Epidermal melanocyte (primary cell): ENCODE data around the gene SCCPDH.
"Not testable (repeated sequence)": the region's sequence is repeated elsewhere in the genome, so short reads cannot be mapped to it uniquely, and the experiment has no call there.

ENCODE experiments used
- DNase-seq: peaks from one replicate; pipeline ENCODE4 v3.0.0; 2011; ENCODE audit warnings: low spot score; ENCODE audit not compliant: insufficient read length

SCCPDH gene

GRCh38 chr1:246798606-246799496 is 74.6 kb downstream of the SCCPDH start:
- DNase-seq, result no peak

- DNase-seq, result no peak
Measured at GRCh38 chr1:246800356-246800755, 76.1 kb downstream of the SCCPDH start.

GRCh38 chr1:246800756-246801155 is 76.5 kb downstream of the SCCPDH start:
- DNase-seq, result no peak

- no peak for DNase-seq
Measured at GRCh38 chr1:246801241-246802020, 77.2 kb downstream of the SCCPDH start.

GRCh38 chr1:246803373-246803772 is 79.2 kb downstream of the SCCPDH start:
- DNase-seq, result no peak

GRCh38 chr1:246803883-246804282 is 79.7 kb downstream of the SCCPDH start:
- no peak for DNase-seq

GRCh38 chr1:246805135-246805716 is 81.0 kb downstream of the SCCPDH start:
- no peak for DNase-seq

- no peak for DNase-seq
Measured at GRCh38 chr1:246809473-246809872, 85.3 kb downstream of the SCCPDH start.

GRCh38 chr1:246811985-246812384 is 87.8 kb downstream of the SCCPDH start:
- DNase-seq, result no peak

- DNase-seq, result not testable (repeated sequence)
Measured at GRCh38 chr1:246813325-246813724, 89.1 kb downstream of the SCCPDH start.

GRCh38 chr1:246814890-246815289 is 90.7 kb downstream of the SCCPDH start:
- no peak for DNase-seq

GRCh38 chr1:246815693-246816270 is 91.6 kb downstream of the SCCPDH start:
- DNase-seq, result no peak
